Osteoblast (primary cell): Measurements from ENCODE around the gene STS. TPM values are rescaled to one million over a fixed set of nuclear protein-coding genes. Genes with fewer than 3 reads are reported as not detected.

ENCODE experiments used
- DNase-seq: peaks from one replicate; pipeline ENCODE4 v3.0.0; 2011; ENCODE audit warnings: low spot score, mixed read lengths; ENCODE audit not compliant: insufficient read length; ENCODE audit errors: missing footprints
- H2AFZ ChIP-seq: 2 replicates; pipeline ENCODE4 v1.6.0; 2011; ENCODE audit warnings: mild to moderate bottlenecking, low read length
- H3K27ac ChIP-seq: 2 replicates; pipeline ENCODE4 v1.5.1; 2011; ENCODE audit warnings: mild to moderate bottlenecking, low read depth, low read length, moderate library complexity
- H3K27me3 ChIP-seq: 2 replicates; pipeline ENCODE4 v1.6.0; 2012; ENCODE audit warnings: mild to moderate bottlenecking, control low read depth, inconsistent platforms, low read length, moderate library complexity; ENCODE audit not compliant: insufficient read depth
- H3K36me3 ChIP-seq: 2 replicates; pipeline ENCODE4 v1.5.1; 2011; ENCODE audit warnings: mild to moderate bottlenecking, low read length, control low read depth, moderate library complexity; ENCODE audit not compliant: insufficient read depth
- H3K4me1 ChIP-seq: 2 replicates; pipeline ENCODE4 v1.5.1; 2011; ENCODE audit warnings: mild to moderate bottlenecking, low read length, control low read depth, moderate library complexity; ENCODE audit not compliant: insufficient read depth
- H3K4me2 ChIP-seq: 2 replicates; pipeline ENCODE4 v1.6.0; 2011; ENCODE audit warnings: mild to moderate bottlenecking, low read length; ENCODE audit not compliant: insufficient read depth
- H3K4me3 ChIP-seq: fragments of 200-600 bp; sonication (generic); 3 replicates; pipeline ENCODE4 v1.5.1; 2012; ENCODE audit warnings: mild to moderate bottlenecking, low read length, inconsistent platforms; ENCODE audit not compliant: insufficient read depth
- H3K79me2 ChIP-seq: 2 replicates; pipeline ENCODE4 v1.6.0; 2012; ENCODE audit warnings: mild to moderate bottlenecking, low read length, control low read depth, inconsistent platforms; ENCODE audit not compliant: insufficient read depth
- H3K9me3 ChIP-seq: 2 replicates; pipeline ENCODE4 v1.5.1; 2011; ENCODE audit warnings: low read depth, low read length, control low read depth
- H4K20me1 ChIP-seq: 2 replicates; pipeline ENCODE4 v1.6.0; 2012; ENCODE audit warnings: mild to moderate bottlenecking, low read length, control low read depth; ENCODE audit not compliant: insufficient read depth
- CTCF ChIP-seq: IDR thresholded peaks from 2 replicates; pipeline ENCODE4 v1.5.1; 2011; ENCODE audit warnings: mild to moderate bottlenecking, low read depth, low read length, moderate library complexity; ENCODE audit errors: extremely low read depth
- total RNA-seq: library from RNA; depleted of rRNA; stranded (reverse); fragments of >200 nt; gene quantifications from 2 replicates; pipeline ENCODE4 v1.2.3, GENCODE V29; 2012

STS gene
- total RNA-seq, 1 donor: 10.9 TPM

- Histone ChIP-seq H3K27ac (no peak overlapping the region), H3K4me2 (no peak overlapping the region), H3K9me3 (no peaks in the 10 kb centered on the region), H3K4me3 (no peak overlapping the region), H3K4me1 (peaks cover 3% of the 10 kb centered on the region), H4K20me1 (no peaks in the 10 kb centered on the region), H3K36me3 (no peaks in the 10 kb centered on the region), H3K27me3 (no peaks in the 10 kb centered on the region), H3K79me2 (peaks cover 16% of the 10 kb centered on the region), H2AFZ (no peak overlapping the region)
- no peak for TF ChIP-seq CTCF
- no peak for DNase-seq
These were observed 1.9 kb downstream of the STS start for GRCh38 chrX:7149411-7149810.

- Histone ChIP-seq H3K4me3 (no peak overlapping the region), H3K9me3 (no peaks in the 10 kb centered on the region), H3K36me3 (no peaks in the 10 kb centered on the region), H2AFZ (no peak overlapping the region), H3K4me1 (peaks cover 3% of the 10 kb centered on the region), H4K20me1 (no peaks in the 10 kb centered on the region), H3K79me2 (peaks cover 2% of the 10 kb centered on the region), H3K4me2 (no peak overlapping the region), H3K27ac (no peak overlapping the region), H3K27me3 (no peaks in the 10 kb centered on the region)
- TF ChIP-seq CTCF: no peak
- no peak for DNase-seq
These were observed 5.7 kb downstream of the STS start for GRCh38 chrX:7153231-7153630.

GRCh38 chrX:7154041-7154597 is 6.6 kb downstream of the STS start:
- H4K20me1 ChIP-seq: no peaks in the 10 kb centered on the region
- H3K9me3 ChIP-seq: no peaks in the 10 kb centered on the region
- no peak for TF ChIP-seq CTCF
- no peak overlapping the region for H3K4me2 ChIP-seq
- no peak overlapping the region for H3K4me3 ChIP-seq
- H3K27ac ChIP-seq: no peak overlapping the region
- H3K36me3 ChIP-seq: no peaks in the 10 kb centered on the region
- H2AFZ ChIP-seq: no peak overlapping the region
- DNase-seq: no peak
- H3K4me1 ChIP-seq: peaks cover 9% of the 10 kb centered on the region
- no peaks in the 10 kb centered on the region for H3K27me3 ChIP-seq
- no peaks in the 10 kb centered on the region for H3K79me2 ChIP-seq

GRCh38 chrX:7155163-7155562 is 7.7 kb downstream of the STS start:
- Histone ChIP-seq H3K4me2 (no peak overlapping the region), H2AFZ (no peak overlapping the region), H3K9me3 (no peaks in the 10 kb centered on the region), H3K4me1 (peaks cover 15% of the 10 kb centered on the region), H3K36me3 (no peaks in the 10 kb centered on the region), H4K20me1 (no peaks in the 10 kb centered on the region), H3K79me2 (no peaks in the 10 kb centered on the region), H3K4me3 (no peak overlapping the region), H3K27me3 (no peaks in the 10 kb centered on the region), H3K27ac (no peak overlapping the region)
- DNase-seq: no peak
- TF ChIP-seq CTCF: no peak
